GM18508 (cell line): Measurements from ENCODE around the gene FBXO27.
"Not testable (repeated sequence)": the region's sequence is repeated elsewhere in the genome, so short reads cannot be mapped to it uniquely, and the experiment has no call there.

Source experiments
- ATAC-seq: cut with Tn5 transposase; IDR thresholded peaks from one replicate; pipeline ENCODE4 v1.9.1; 2021; ENCODE audit warnings: moderate number of reproducible peaks; ENCODE audit not compliant: insufficient read depth, unreplicated experiment

The FBXO27 gene

DNA sequence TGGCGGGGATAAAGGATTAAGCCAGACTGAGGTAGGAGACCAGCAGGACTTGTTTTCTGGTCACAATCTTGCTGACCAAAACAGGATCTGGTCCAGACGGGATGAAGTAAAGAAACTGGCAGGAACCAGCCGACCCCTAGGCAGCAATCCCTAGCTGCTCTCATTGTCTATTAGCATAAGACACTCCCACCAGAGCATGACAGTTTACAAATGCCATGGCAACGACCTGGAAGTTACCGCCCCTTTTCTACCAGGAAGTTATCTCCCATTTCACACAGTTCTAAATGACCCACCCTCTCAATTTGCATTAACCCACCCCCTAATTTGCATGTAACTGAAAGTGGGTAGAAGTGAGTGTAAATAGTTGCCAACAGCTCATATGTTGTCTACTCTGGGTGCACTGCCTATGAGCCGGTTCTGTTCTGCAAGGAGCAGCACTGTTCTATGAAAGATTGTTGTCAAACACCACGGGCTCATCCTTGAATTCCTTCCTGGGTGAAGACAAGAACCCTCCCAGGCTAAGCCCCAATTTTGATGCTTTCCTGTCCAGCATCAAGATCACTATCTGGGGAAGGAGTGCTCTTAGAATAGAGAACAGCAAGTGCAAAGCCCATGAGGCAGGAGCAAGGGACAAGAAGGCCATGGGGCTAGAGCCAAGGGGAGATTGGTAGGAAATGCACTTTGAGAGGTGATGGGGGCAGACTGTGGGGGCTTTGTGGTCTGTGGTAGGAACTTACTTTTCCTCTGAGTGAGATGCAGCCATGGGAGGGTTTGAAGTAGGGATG, 13.9 kb upstream of the FBXO27 start:
- no peak for ATAC-seq

DNA sequence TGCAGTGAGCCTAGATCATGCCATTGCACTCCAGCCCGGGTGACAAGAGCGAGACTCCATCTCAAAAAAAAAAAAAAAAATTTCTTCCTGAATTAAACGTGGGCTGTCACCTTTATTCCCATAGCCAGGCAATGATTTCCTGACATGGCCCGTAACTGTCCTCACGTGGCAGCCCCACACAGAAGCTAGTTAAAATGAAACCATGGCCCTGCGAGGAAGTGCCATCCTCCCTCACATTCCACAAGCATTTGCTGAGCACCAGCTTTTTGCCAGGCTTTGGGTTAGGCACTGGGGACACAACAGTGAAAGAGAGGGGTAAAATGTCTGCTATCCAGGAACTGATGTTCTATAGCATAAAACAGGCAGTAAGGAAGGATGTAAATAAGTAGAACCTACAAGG, 13.2 kb upstream of the FBXO27 start:
- no peak for ATAC-seq

GRCh38 chr19:39038098-39038497, 5.7 kb upstream of the FBXO27 start:
- ATAC-seq: no peak

- no peak for ATAC-seq
Measured at GRCh38 chr19:39037194-39037593, 4.8 kb upstream of the FBXO27 start.

DNA sequence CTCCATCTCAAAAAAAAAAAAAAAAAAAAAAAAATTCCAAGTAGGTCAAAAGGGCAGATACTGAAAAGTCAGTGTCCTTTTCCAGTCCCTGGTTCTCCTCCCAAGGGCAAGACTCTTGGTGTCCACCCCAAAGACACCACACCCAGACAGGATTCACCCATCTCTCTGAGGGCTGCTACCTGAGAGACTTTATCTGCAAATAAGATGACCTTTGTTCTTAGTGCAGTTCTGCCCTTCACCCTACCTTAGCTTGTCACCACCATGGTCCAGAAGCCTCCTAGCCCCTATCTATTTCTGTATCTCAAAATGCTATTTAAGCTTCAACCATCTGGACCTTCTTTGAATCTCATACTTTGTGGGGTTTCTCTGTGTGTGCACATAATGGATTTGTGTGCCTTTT, 4.2 kb upstream of the FBXO27 start:
- ATAC-seq: no peak

DNA sequence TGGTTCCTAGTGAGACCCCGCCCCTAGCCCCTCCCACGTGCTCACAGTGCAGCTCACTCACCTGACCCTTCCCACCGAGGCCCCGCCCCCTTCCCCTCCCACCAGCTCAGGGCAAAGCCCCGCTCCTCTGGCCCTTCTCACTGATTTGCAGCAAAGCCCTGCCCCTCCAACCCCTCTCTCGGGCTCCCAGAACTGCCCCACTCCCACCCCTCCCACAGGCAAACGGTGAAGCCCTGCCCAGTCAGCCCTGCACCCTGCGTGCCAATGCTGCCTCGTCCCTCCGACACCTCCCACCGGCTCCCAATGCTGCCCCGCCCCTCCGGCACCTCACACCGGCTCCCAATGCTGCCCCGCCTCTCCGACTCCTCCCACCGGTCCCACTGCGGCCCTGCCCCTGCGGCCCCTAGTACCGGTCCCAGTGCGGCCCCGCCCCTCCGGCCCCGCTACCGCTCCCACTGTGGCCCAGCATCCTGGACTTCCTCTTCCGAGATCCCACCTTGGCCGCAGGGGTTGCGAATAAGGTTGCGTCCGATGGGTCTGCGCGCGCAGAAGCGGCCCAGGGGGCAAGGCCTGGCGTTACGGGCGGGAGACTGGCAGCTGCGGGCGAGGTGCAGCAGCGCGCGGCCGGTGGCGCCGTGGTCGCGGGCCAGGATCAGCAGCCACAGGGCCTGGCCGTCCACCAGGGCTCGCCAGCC, 834 bp downstream of the FBXO27 start:
- no peak for ATAC-seq

DNA sequence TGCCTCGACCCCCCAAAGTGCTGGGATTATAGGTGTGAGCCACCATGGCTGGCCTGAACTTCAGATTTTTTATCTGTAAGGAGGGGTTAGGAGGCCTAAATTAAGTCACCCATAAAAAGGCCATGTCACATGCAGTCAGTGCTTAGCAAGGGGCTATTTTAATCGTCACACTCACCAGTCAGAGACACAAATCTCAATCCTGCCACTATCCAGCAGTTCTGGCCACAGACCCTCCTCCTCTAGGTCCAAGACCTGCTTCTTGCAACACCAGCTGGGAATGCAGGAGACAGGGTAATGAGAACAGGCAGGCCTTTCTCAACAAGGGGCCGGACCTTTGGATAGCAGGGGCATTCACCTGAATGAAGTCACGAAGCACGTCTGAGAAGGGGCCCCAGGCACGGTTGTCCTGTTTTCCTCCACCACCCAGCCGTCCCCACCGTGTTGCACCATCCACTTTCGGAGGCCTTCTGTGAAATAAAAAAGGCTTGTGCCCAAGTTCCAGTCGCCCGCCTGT, 1.4 kb downstream of the FBXO27 start:
- ATAC-seq: no peak

DNA sequence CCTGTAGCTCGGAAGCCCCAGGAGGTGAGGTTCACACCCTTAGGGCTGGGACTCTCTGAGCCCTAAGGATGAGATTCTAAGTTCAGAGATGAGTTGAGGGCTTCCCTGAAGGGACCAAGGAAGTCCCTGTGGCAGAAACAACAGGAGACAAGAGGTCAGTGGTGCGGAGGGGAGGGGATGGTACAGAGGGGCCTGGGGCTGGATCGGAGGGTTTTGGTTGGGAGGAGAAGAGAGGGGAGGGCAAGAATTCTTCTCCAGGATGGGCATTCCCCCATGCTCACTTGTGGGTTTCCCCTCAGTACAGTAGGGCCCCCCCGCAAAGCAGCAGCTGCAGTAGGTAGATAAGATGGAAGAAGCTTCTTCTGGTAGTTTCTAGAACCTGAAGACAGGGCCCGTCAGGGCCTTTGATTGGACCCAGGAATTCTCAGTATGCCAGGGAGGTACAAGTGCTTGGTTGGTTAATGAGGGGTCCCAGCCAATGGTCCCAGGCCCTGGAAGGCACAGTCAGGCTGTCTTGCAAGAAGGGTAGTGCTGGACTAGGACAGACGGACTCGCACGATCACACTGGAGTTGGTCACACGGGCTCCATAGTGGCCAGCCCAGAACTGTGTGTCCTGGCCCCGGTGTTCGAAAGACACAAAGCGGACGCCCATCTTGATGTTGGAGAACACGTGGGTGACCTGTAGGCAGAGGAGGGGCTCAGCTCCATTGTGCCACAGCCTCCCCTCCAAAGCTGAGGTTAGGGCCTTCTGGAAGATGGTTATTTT, 7.3 kb downstream of the FBXO27 start:
- ATAC-seq: no peak

GRCh38 chr19:39021063-39021462, 11.3 kb downstream of the FBXO27 start:
- no peak for ATAC-seq

DNA sequence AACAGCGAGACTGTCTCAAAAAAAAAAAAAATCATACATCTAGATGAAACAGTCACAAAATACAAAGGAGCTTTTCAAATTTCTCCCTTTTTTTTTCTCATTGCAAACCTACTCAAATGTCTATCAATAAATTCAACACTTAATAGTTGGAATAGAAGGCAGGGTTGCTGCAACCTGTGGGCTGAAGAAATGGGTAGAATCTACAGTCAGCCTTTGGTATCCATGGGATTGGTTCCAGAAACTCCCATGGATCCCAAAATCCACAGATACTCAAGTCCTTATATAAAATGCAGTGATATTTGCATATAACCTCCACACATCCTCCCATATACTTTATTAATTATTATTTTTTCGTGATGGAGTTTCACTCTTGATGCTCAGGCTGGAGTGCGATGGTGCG, 14.7 kb downstream of the FBXO27 start:
- ATAC-seq: no peak

GRCh38 chr19:39017026-39017425, 15.3 kb downstream of the FBXO27 start:
- ATAC-seq: no peak

DNA sequence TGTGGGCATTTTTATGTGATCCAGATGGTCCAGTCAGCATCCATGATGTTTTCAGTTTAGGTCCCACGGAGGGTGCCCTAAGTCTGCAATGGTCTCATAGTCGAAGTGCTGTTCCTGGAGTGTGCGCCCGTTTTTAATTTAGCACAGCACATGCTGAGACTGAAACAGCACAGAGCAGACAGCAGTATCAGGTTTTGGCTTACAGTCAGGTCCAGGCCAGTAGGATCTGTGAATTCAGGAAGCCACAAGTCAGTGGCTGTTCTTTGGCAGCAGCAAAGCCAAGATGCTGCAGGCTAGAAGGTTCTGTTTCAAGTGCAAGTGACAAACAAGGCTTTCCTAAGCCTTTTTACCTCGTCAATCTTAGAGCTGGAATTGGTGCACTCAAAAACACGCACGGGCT, 18.3 kb downstream of the FBXO27 start:
- no peak for ATAC-seq

DNA sequence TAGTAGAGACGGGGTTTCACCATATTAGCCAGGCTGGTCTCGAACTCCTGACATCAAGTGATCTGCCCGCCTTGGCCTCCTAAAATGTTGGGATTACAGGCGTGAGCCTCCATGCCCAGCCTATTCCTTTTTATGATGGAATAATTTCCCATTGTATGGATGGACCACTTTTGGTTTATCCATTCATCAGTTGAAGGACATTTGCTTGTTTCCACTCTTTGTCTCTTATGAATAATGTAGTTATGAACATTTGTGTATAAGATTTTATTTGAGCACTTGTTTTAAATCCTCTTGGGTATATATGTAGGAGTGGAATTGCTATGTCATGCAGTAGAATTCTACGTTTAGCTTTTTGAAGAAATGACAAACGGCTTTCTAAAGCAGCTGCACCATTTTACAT, 23.3 kb downstream of the FBXO27 start:
- no peak for ATAC-seq

DNA sequence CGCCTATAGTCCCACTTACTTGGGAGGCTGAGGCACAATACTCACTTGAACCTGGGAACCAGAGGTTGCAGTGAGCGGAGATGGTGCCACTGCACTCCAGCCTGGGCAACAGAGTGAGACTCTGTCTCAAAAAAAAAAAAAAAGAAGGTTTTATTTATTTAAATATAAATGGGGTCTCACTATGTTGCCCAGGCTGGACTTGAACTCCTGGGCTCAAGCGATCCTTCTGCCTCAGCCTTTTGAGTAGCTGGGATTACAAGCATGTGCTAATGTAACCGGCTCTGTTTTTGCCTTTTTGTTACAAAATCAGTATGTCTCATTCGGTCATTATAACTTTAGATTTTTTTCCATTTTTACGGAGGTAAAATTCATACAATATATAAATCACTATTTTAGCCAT, 24.2 kb downstream of the FBXO27 start:
- no peak for ATAC-seq

- ATAC-seq: no peak
Measured at GRCh38 chr19:39007096-39007495, 25.3 kb downstream of the FBXO27 start.

- no peak for ATAC-seq
Measured at GRCh38 chr19:39004403-39004802, 27.9 kb downstream of the FBXO27 start.

DNA sequence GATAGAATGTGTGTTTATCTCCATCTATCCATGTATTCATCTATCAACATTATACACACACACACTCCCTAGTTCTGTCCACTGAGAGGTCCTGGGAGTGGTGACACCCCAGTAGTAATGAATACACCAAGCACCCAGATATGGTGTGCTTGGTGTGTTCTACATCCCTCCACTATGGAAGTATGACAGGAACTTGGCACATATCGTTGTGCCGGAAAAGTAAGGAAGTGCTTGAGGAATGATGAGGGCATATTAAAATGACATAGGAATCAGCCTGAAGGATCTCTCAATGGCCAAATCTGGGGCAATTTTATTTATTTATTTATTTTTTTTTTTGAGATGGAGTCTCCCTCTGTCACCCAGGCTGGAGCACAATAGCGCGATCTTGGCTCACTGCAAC, 28.6 kb downstream of the FBXO27 start:
- ATAC-seq: no peak

- ATAC-seq: no peak
Measured at GRCh38 chr19:39003188-39003587, 29.2 kb downstream of the FBXO27 start.

DNA sequence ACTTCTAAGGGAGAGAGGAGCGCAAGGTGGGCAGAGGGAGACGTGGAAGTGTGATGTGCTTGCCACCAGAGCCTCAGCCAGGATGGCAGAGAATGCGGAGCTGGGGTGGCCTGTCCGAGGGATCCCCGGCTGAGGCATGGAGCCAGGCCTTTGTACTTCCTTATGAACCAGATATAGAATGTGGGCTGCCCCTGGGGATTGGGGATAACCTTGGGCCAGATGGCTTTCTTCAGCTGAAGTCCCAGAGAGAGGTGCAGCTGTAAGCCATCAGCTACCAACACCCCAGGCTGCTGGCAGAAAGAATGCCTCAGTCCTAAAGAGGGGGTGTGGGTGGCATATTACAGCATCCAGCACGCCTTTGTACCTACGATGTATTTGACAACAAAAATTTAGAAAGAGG, 31.3 kb downstream of the FBXO27 start:
- no peak for ATAC-seq

- ATAC-seq: not testable (repeated sequence)
Measured at GRCh38 chr19:38997576-38997975, 34.8 kb downstream of the FBXO27 start.

DNA sequence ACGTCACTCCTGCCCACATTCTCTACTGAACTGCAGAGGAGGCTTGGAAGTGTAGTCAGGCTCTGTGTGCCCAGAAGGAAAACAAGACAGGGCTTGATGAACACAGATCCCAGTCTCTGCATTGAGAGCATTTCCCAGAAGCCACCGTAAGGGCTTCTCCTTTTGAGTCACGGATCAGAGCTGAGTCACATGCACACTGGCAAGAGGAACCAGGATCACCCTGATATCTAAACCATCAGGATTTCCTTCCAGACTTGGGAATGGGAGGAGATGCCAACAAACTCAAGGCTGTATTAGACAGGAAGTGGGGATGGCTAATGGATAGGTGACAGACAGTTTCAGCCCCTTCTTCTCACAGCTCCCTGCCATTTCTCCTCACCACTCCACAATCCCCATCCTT, 39.1 kb downstream of the FBXO27 start:
- ATAC-seq: no peak
